HG03460 (cell line): ENCODE data around the gene DGKG.

ENCODE experiments used
- ATAC-seq: cut with Tn5 transposase; IDR thresholded peaks from one replicate; pipeline ENCODE4 v1.9.1; 2021; ENCODE audit not compliant: unreplicated experiment

The DGKG gene

GRCh38 chr3:186181901-186182300, 180.1 kb downstream of the DGKG start:
- no peak for ATAC-seq

GRCh38 chr3:186180891-186181481, 181.0 kb downstream of the DGKG start:
- no peak for ATAC-seq

GRCh38 chr3:186180151-186180550, 181.9 kb downstream of the DGKG start:
- ATAC-seq: no peak

GRCh38 chr3:186178412-186178811, 183.6 kb downstream of the DGKG start:
- no peak for ATAC-seq

GRCh38 chr3:186176373-186176990, 185.6 kb downstream of the DGKG start:
- ATAC-seq: no peak

GRCh38 chr3:186173224-186173815, 188.7 kb downstream of the DGKG start:
- ATAC-seq: no peak

GRCh38 chr3:186172353-186172752, 189.7 kb downstream of the DGKG start:
- no peak for ATAC-seq

- no peak for ATAC-seq
Measured at GRCh38 chr3:186171521-186171920, 190.5 kb downstream of the DGKG start.

GRCh38 chr3:186170516-186170915, 191.5 kb downstream of the DGKG start:
- ATAC-seq: no peak

- no peak for ATAC-seq
Measured at GRCh38 chr3:186169379-186169778, 192.7 kb downstream of the DGKG start.

- no peak for ATAC-seq
Measured at GRCh38 chr3:186168976-186169375, 193.1 kb downstream of the DGKG start.

GRCh38 chr3:186167646-186168395, 194.2 kb downstream of the DGKG start:
- ATAC-seq: no peak

GRCh38 chr3:186166491-186167288, 195.3 kb downstream of the DGKG start:
- ATAC-seq: no peak

GRCh38 chr3:186166036-186166435, 196.0 kb downstream of the DGKG start:
- ATAC-seq: no peak

GRCh38 chr3:186165331-186165730, 196.7 kb downstream of the DGKG start:
- no peak for ATAC-seq

- ATAC-seq: no peak
Measured at GRCh38 chr3:186164696-186165095, 197.3 kb downstream of the DGKG start.

GRCh38 chr3:186162221-186162620, 199.8 kb downstream of the DGKG start:
- no peak for ATAC-seq

- ATAC-seq: no peak
Measured at GRCh38 chr3:186160691-186161243, 201.3 kb downstream of the DGKG start.

- ATAC-seq: no peak
Measured at GRCh38 chr3:186154641-186155040, 207.4 kb downstream of the DGKG start.

GRCh38 chr3:186152889-186153292, 209.1 kb downstream of the DGKG start:
- ATAC-seq: peak; percentile 84

GRCh38 chr3:186152361-186152798, 209.7 kb downstream of the DGKG start:
- no peak for ATAC-seq
